Neural progenitor cell (in vitro differentiated cells): ENCODE results near the gene C6orf62.

Experiments
- CTCF ChIP-seq: fragments of 200-600 bp; sonication (generic); IDR thresholded peaks from 2 replicates; pipeline ENCODE4 v1.5.1; 2017; ENCODE audit warnings: antibody characterized with exemption, mild to moderate bottlenecking
- EZH2 ChIP-seq: fragments of 200-600 bp; sonication (generic); IDR thresholded peaks from 2 replicates; pipeline ENCODE4 v1.6.1; 2017; ENCODE audit warnings: antibody characterized with exemption, mild to moderate bottlenecking, moderate library complexity

GRCh38 chr6:24709014-24709711, 9.8 kb downstream of the C6orf62 start:
- no peak for TF ChIP-seq CTCF
- no peak for TF ChIP-seq EZH2
